Activated CD4-positive, alpha-beta T cell treated with anti-CD3 and anti-CD28 coated beads, Interleukin-2, amount 50 U/mL, for 4 hours (primary cell): ENCODE data around the gene FKBP15.
"Not testable (repeated sequence)": the region's sequence is repeated elsewhere in the genome, so short reads cannot be mapped to it uniquely, and the experiment has no call there.

Experiments used
- DNase-seq, 2 experiments: peaks; one replicate each; pipeline ENCODE4 v3.0.0-alpha.2; 2020

Gene FKBP15

DNA sequence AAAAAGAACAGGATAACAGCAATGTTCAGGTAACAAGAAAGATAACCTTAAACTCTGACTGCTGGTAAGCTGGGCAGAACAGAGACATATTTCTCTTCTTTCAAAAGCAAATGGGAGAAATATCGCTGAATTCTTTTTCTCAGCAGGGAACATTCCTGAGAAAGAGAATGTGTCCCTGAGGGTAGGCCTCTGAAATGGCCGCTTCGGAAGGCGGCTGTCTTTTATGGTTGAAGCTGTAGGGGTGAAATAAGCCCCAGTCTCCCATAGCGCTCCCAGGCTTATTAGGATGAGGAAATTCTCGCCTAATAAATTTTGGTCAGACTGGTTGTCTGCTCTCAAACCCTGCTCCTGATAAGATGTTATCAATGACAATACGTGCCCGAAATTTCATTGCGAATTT lies 80.2 kb downstream of the FKBP15 start:
- DNase-seq, result not testable (repeated sequence)

DNA sequence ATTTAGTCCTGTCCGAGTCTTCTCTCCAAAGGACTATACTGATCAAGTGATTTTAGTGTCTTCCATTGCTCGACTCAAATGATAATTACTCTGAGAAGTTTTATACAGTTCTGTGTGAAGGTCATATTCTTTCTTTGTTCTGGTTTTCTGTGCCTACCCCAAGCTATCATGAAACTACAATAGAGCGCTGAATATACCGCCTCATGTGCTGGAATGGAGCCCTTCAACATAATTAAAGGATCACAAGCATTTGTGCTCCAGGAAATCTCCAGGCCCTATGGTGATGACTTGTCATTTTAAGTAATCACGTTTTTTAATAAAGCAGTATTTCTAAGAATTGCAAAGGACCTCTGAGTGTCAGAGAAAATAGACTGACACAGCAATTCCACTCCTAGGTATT lies 81.1 kb downstream of the FKBP15 start:
- no peak for DNase-seq

DNA sequence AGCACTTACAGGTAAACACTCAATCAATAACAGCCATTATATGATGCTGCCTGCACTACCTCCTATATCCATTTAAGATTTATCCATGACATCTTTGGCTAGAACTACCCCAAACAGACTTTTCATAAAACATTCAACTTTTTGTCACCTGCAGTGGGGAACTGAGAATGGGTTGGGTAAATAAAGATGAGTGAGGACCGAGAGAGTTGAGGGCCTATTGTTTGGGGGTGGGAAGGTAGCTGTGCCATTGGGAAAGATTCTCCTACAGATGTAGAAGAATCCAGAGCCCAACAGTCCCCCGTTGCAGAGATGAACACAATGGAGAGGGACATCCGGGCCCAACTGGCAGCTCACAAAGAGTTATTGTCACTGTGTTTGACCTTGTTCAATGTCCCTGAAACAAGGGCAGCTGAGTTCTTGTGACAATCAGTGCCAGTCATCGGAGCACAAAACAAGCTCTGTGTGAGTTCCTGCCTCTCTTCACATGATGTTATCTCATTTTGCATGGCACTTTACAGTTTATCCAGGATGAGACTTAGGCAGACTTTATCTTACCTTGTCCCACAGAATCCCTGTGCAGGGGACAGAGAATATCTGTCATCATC lies 81.8 kb downstream of the FKBP15 start:
- no peak for DNase-seq

DNA sequence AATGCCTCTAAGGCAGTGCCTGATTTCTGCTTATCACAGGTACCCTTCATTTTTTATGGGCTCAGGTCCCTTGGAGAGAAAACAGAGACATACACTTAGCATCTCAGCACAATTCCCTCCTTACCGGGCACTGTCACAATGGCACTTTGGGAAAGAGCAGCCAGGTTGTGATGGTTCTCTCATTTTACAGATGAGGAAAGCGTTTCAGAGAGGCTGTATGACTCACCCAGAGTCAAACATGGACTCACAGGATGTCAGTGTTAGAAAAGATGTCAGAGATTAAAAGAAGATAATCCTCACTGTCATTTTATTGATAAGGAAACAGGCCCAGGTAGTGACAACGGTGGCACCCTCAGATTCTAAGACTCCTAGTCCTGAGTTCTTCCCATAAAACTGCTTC lies 82.3 kb downstream of the FKBP15 start:
- DNase-seq, result no peak

DNA sequence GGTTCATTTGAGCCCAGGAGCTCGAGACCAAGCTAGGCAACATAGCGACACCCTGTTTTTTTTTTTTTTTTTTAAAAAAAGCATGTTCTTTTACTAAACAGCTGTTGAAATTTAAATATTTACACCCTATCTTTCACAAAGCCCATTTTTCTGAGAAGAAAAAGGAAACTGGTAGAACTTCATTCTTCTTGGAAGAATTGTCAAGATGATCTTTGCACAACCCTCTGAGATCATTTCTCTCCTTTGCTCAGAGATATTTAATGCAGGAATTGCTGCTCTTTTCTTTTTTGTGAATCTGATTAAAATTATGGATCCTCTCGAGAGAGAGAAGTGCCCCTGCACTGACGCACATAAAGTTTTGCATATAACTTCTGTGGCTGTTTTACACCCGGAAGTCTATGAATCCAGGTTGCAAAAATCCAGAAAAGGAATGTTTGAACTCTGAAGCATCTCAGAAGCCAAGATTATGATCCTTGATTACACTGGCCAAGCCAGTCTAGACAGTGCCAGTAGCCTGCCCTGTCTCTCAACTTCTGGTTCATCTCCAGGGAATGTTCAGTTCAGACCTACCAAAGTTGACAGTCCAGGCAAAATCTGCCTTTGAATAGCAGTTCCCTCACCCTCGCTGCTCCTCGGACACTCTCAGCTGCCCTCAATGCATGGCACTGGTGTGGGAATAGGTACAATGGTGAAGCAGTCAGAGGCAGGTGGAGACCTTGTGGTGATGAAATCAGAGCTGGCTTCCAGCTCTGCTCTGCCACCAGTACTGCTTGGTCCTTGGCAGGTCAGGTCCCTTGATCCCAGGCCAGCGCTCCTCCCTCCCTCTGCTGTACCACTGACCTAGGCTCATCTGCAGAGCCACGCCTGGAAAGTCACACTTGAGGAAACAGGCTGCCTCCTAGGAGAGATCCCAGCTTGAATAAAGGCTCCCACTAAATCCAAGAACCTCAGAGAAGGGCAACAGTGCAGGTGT lies 83.6 kb downstream of the FKBP15 start:
- no peak for DNase-seq

DNA sequence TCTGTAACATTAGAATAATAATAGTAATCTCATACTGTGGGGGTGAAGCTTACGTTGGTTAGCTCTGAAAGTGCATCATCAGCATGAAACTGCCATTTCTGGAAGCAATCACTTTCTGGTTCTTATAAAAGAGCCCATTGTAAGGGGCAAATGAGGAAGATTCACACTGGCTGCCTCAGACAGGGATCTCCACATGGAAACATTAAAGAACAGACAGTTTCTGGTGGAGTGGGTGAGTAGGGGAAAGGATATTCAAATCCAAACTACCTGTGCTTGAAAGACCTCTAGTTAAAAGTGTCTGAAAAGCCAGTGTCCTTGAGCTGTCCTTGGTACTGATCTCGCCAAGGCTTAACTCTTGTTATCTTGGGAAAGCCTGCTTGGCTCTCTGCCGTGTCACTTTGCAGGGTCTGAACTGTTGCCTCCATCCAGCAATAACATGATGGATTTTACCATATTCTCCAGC lies 89.4 kb downstream of the FKBP15 start:
- no peak for DNase-seq

DNA sequence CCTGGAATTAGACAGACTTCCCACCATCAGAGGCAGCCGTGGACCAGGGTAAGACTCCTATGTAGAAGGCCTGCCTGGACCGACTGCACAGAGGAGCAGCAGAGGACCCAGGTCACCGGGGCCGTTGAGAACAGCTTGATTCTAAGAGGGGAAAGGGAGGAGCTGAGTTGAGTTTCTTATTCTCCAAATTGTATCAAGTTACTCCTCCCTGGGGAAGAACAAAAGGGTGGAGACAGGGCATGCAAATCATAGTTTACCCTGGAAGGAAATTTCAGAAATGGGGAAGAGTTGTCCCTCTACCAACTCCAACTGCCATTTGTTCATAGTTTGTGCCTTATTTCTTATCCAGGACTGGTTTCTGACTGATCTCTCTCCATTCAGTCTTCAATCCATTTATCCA lies 91.2 kb downstream of the FKBP15 start:
- DNase-seq, result no peak

DNA sequence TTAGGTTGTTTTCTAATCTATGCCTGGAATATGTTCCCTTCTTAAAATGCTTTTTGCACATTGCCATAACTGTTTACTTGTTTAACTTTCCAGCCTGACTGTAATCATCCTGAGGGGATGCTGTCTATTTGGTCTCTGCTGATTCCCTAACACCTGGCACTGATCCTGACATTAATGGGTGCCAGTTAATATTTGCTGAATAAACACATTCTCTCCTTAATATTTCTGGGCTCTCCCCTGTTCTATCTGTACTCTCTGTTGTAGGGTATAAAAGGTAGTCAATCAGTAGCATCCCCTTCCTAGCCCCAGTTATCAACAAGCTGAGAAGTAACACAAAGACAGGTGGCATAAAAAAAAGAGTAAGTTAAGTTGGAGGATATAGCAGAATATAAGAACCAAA lies 91.6 kb downstream of the FKBP15 start:
- no peak for DNase-seq

DNA sequence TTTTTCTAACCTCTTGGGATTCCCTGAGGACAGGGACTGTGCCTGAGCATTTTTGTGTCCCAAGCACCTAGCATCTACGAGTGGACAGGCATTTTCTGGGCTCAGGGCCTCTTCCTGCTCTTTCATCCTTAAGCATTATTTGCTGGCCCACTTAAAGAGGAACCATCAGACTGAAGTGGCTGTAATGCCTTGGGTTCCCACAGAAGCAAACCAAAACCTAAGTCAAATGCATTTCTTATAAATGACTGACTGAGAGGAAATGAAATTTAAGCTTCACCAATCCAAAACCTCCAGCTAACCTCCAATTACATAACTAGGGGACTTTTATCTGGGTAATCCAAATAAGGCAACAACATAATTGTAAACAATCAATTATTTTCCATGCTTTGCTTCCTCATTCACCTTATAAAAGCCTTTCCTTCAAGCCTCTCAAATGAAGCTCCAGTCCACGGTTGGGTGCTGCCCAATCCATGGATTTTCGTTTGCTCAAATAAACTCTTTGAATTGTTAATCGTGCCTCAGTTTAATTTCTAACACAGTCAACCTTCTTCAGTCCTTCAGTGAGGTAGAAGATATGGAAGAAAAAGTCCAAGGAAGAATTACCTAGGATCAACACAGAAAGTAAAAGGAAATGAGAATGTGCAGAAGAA lies 95.6 kb downstream of the FKBP15 start:
- DNase-seq, result no peak

DNA sequence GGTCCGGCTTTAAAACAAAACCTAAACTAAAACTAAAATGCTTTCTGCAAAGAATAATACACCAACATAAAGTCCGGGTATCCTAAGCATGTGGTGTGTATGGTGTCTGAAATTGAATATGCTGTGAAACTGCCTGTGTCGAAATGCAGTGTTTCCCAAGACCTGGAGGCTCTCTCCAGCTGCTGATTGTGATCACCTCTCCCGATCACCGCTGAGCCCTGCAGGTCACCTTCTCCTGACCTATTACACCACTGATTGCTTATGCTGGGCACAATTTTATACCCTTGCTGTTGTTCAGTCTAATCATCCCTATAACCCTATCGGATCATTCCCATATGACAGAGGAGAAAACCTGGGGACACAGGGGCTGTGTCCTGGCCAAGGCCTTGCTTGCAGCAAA lies 102.2 kb downstream of the FKBP15 start:
- DNase-seq, result not testable (repeated sequence)
